ENCODE data around the gene RING1. TPM values are rescaled to one million over a fixed set of nuclear protein-coding genes. Genes with fewer than 3 reads are reported as not detected.
A peak's percentile ranks its signal among the peaks of the same experiment; 100 is the strongest.

RING1 gene
- total and polyA plus RNA-seq, 10 of the 15 experiments (the other 5 are each of a cell fraction or from before 2014, with no cell fraction given): 2.0 to 27.2 (median 15.8) TPM

GRCh38 chr6:33206027-33206863 lies 2.1 kb upstream of the RING1 start:
- DNase-seq (ENCODE audit: low read depth, low spot score): no peak
- Histone ChIP-seq H3K36me3 (ENCODE audit: control insufficient read depth in 2 of 2, insufficient read depth in 2 of 2, low read length in 1 of 2) (peaks cover 8 to 20% of the 10 kb centered on the region in 2 experiments), H3K27ac (ENCODE audit: control insufficient read depth, insufficient read depth) (no peak overlapping the region), H3K27me3 (replicated peaks in 1 of 2; ENCODE audit: control insufficient read depth in 2 of 2, insufficient read depth in 2 of 2, low read length in 1 of 2) (no peaks in the 10 kb centered on the region), H3K9ac (ENCODE audit: control insufficient read depth, insufficient read depth, low read length) (no peak overlapping the region), H3K4me1 (ENCODE audit: control insufficient read depth, insufficient read depth, low read length) (peaks cover 33% of the 10 kb centered on the region), H2AFZ (ENCODE audit: control insufficient read depth, low read depth, low read length) (no peak overlapping the region), H3K4me2 (ENCODE audit: control insufficient read depth, insufficient read depth) (peak overlapping the region; percentile 98; the same call in 1 of the 2 replicates), H4K20me1 (ENCODE audit: control insufficient read depth, insufficient read depth) (no peaks in the 10 kb centered on the region), H3K9me3 (replicated peaks; ENCODE audit: control insufficient read depth, insufficient read depth, low read length) (no peaks in the 10 kb centered on the region), H3K79me2 (ENCODE audit: control insufficient read depth, insufficient read depth, low read length) (peaks cover 17% of the 10 kb centered on the region), H3K4me3 (no peak overlapping the region)
- WGBS (ENCODE audit: insufficient coverage, insufficient replicate concordance, low lambda C conversion rate, missing lambda C conversion rate): 78% methylated on average over 3 of the region's 3 CpGs
- no peak for FAIRE-seq
- ChIA-PET SMC1A (ENCODE audit: uncharacterized antibody, unreplicated experiment) (interaction anchor here (1.3 kb wide), 1 partner anchor 42 kb away, joined by 8 read pairs; no protein-coding TSS in a partner anchor), POLR2A (interaction anchor here (0.6 to 0.7 kb wide), 2 partner anchors 113 to 360 kb away, joined by 3 read pairs; no protein-coding TSS in a partner anchor), RAD21 (ENCODE audit: unreplicated experiment) (interaction anchor here (2.9 kb wide), 1 partner anchor 43 kb away, joined by 25 read pairs; no protein-coding TSS in a partner anchor), CTCF (interaction anchor here (2.4 kb wide), 1 partner anchor 43 kb away, joined by 19 read pairs; no protein-coding TSS in a partner anchor)
- in situ Hi-C loops (cut with MboI): no loop called here
- TF ChIP-seq CHD2 (IDR thresholded peaks at IDR 0.05; ENCODE audit: borderline replicate concordance, low read depth, low read length) (no peak), IKZF1 (conservative IDR thresholded peaks at IDR 0.05) (0 out of 2 replicates have a peak, but pooled peaks have one; percentile 14)
- intact Hi-C loops (cut with micrococcal nuclease; ENCODE audit: unreplicated experiment): loop anchor here (10.0 kb wide), 1 partner anchor 369 kb away; no protein-coding TSS in a partner anchor
- ATAC-seq: no peak
- no TSS peak for BruUV-seq (replicated peaks)

DNA sequence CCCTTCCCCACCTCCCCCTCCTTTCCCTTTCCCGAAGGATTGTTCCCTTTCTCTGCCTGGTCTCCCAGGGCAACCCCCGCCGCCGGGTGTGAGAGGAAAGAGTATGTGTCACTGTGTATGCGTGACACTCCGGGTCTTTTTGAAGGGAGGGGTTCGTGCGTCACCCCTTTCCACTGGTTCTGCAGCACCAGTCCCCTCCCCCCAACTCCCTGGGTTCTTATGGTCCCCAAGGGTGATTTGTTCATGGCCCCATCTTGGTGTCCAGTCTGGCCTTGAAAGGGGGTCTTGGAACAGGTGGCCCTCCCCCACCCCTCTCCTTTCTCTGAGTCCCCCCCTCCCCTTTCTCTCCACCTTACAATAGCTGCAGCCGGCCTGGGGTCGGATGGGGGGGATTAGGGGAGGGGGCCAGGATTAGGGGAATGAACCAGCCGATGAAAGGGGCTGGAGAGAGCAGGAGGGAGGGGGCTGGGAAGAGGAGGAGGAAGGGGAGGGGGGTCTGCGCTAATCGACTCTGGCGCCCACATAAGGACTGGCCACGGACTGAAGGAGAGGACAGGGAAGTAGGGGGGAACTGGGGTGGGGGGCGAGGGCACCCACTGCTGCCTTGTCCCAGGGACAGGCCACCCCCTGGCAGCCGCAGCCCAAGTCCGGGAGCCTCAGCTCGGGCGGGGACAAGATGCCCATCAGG lies 1.3 kb upstream of the RING1 start:
- Histone ChIP-seq H3K27ac (ENCODE audit: control insufficient read depth, insufficient read depth) (peak overlapping the region; percentile 96; the same call in 1 of the 2 replicates), H3K79me2 (ENCODE audit: control insufficient read depth, insufficient read depth, low read length) (peaks cover 10% of the 10 kb centered on the region), H3K9me3 (replicated peaks; ENCODE audit: control insufficient read depth, insufficient read depth, low read length) (no peaks in the 10 kb centered on the region), H3K9ac (ENCODE audit: control insufficient read depth, insufficient read depth, low read length) (peak overlapping the region; percentile 98; the same call in 1 of the 2 replicates), H4K20me1 (ENCODE audit: control insufficient read depth, insufficient read depth) (no peaks in the 10 kb centered on the region), H3K4me1 (ENCODE audit: control insufficient read depth, insufficient read depth, low read length) (peaks cover 25% of the 10 kb centered on the region), H3K27me3 (replicated peaks in 1 of 2; ENCODE audit: control insufficient read depth in 2 of 2, insufficient read depth in 2 of 2, low read length in 1 of 2) (no peaks in the 10 kb centered on the region), H2AFZ (ENCODE audit: control insufficient read depth, low read depth, low read length) (no peak overlapping the region), H3K4me3 (peak overlapping the region; percentile 94; the same call in 1 of the 2 replicates), H3K4me2 (ENCODE audit: control insufficient read depth, insufficient read depth) (peak overlapping the region; percentile 98), H3K36me3 (ENCODE audit: control insufficient read depth in 2 of 2, insufficient read depth in 2 of 2, low read length in 1 of 2) (peaks cover 8 to 19% of the 10 kb centered on the region in 2 experiments)
- BruUV-seq (replicated peaks): no TSS peak
- DNase-seq (ENCODE audit: low read depth, low spot score) (no peak), ATAC-seq (no peak), FAIRE-seq (no peak)
- ChIA-PET CTCF (interaction anchor here (2.7 to 2.9 kb wide), 2 partner anchors 10 to 42 kb away, joined by 10 to 23 read pairs; no protein-coding TSS in a partner anchor), SMC1A (ENCODE audit: uncharacterized antibody, unreplicated experiment) (no interaction called here), POLR2A (interaction anchor here (0.6 kb wide), 1 partner anchor 361 kb away, joined by 3 read pairs; no protein-coding TSS in a partner anchor), RAD21 (ENCODE audit: unreplicated experiment) (no interaction called here)
- intact Hi-C loops (cut with micrococcal nuclease; ENCODE audit: unreplicated experiment): loop anchor here (10.0 kb wide), 1 partner anchor 368 kb away; no protein-coding TSS in a partner anchor
- in situ Hi-C loops (cut with MboI): no loop called here
- 59% methylated on average over 15 of the region's 20 CpGs for WGBS (ENCODE audit: insufficient coverage, insufficient replicate concordance, low lambda C conversion rate, missing lambda C conversion rate)
- no peak for TF ChIP-seq E2F4 (IDR thresholded peaks at IDR 0.05; ENCODE audit: low read depth, low read length)
- TF ChIP-seq KDM1A (IDR thresholded peaks at IDR 0.05; ENCODE audit: borderline replicate concordance): no peak
- TF ChIP-seq, protein P1, sequence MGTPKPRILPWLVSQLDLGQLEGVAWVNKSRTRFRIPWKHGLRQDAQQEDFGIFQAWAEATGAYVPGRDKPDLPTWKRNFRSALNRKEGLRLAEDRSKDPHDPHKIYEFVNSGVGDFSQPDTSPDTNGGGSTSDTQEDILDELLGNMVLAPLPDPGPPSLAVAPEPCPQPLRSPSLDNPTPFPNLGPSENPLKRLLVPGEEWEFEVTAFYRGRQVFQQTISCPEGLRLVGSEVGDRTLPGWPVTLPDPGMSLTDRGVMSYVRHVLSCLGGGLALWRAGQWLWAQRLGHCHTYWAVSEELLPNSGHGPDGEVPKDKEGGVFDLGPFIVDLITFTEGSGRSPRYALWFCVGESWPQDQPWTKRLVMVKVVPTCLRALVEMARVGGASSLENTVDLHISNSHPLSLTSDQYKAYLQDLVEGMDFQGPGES (IDR thresholded peaks at IDR 0.05): no peak
- no peak for TF ChIP-seq NR2F1 (conservative IDR thresholded peaks at IDR 0.05)
- TF ChIP-seq GABPA (IDR thresholded peaks at IDR 0.05; ENCODE audit: low read depth): no peak
- no peak for TF ChIP-seq CHD2 (IDR thresholded peaks at IDR 0.05; ENCODE audit: borderline replicate concordance, low read depth, low read length)
- TF ChIP-seq POU2F2 (IDR thresholded peaks at IDR 0.05; ENCODE audit: borderline replicate concordance, low read depth, low read length): no peak
- TF ChIP-seq SREBF2 (IDR thresholded peaks at IDR 0.05; ENCODE audit: low read length): no peak
- TF ChIP-seq ZNF274 (IDR thresholded peaks at IDR 0.05; ENCODE audit: insufficient read depth, insufficient read length): no peak
- TF ChIP-seq, protein P2, sequence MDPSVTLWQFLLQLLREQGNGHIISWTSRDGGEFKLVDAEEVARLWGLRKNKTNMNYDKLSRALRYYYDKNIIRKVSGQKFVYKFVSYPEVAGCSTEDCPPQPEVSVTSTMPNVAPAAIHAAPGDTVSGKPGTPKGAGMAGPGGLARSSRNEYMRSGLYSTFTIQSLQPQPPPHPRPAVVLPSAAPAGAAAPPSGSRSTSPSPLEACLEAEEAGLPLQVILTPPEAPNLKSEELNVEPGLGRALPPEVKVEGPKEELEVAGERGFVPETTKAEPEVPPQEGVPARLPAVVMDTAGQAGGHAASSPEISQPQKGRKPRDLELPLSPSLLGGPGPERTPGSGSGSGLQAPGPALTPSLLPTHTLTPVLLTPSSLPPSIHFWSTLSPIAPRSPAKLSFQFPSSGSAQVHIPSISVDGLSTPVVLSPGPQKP (IDR thresholded peaks at IDR 0.05; ENCODE audit: low read depth, low read length): no peak
